Measurements from ENCODE around the gene CHAMP1.

DNA sequence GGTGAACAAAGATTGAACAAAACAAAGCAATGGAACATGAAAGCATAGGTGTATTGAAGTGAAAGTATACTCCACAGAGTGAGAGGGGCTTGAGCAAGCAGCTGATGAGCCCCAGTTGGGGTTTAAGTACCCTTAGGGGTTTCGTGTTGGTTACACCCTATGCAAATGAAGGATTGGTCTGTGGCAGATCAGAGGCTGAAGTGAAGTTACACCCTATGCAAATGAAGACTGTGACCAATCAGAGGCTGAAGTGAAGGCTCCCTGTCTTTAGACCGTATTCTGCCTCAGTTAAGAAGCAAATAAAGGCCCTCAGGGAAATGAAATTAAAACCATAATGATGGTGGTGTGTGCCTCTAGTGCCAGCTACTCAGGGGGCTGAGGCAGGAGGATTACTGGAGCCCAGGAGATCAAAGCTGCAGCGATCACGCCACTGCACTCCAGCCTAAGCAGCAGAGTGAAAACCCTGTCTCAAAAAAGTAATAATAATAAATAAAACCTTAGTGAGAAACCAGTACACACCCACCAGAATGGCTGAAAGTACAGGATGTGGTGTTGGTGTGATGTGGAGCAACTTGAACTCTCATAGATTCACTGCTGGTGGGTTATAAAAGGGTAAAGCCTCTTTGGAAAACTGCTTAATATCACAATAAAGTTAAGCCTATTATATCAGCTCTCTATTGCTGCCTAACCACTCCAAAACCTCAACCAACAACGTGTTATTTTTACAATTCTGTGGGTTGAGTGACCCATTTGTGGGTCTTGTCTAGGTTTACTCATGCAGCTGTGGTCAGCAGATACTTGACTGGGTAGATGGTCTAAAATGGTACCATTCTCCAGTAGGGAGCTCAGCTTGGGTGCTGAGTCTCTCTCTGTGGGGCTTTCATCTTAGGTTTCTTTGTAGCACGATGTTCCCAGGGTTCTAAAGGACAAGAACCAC lies 45.7 kb upstream of the CHAMP1 start:
- TF ChIP-seq, protein P1, sequence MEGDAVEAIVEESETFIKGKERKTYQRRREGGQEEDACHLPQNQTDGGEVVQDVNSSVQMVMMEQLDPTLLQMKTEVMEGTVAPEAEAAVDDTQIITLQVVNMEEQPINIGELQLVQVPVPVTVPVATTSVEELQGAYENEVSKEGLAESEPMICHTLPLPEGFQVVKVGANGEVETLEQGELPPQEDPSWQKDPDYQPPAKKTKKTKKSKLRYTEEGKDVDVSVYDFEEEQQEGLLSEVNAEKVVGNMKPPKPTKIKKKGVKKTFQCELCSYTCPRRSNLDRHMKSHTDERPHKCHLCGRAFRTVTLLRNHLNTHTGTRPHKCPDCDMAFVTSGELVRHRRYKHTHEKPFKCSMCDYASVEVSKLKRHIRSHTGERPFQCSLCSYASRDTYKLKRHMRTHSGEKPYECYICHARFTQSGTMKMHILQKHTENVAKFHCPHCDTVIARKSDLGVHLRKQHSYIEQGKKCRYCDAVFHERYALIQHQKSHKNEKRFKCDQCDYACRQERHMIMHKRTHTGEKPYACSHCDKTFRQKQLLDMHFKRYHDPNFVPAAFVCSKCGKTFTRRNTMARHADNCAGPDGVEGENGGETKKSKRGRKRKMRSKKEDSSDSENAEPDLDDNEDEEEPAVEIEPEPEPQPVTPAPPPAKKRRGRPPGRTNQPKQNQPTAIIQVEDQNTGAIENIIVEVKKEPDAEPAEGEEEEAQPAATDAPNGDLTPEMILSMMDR (IDR thresholded peaks at IDR 0.05) = no peak
- TF ChIP-seq POLR2A (IDR thresholded peaks at IDR 0.05) (no peak), EP300 (IDR thresholded peaks at IDR 0.05) (no peak)
